Muscle layer of duodenum (tissue), 2 donors: ENCODE measurements around the gene PRPF18.

Source experiments
- H3K27ac ChIP-seq: one replicate; pipeline ENCODE4 v1.7.0; 2013; ENCODE audit warnings: mild to moderate bottlenecking, low read length
- H3K27me3 ChIP-seq: one replicate; pipeline ENCODE4 v1.7.0; 2013; ENCODE audit warnings: low read depth, mild to moderate bottlenecking, control low read depth, low read length
- H3K36me3 ChIP-seq, 2 donors: one replicate each; pipeline ENCODE4 v1.7.0; 2013; ENCODE audit warnings: low read length in 2 of 2, control low read depth in 1 of 2, mild to moderate bottlenecking in 1 of 2; ENCODE audit not compliant: insufficient read depth in 2 of 2, control insufficient read depth in 1 of 2
- H3K4me1 ChIP-seq, 2 donors: one replicate each; pipeline ENCODE4 v1.7.0; 2013; ENCODE audit warnings: low read length in 2 of 2, mild to moderate bottlenecking in 2 of 2, control low read depth in 1 of 2, moderate library complexity in 1 of 2; ENCODE audit not compliant: insufficient read depth in 2 of 2, control insufficient read depth in 1 of 2
- H3K4me3 ChIP-seq, 2 donors: one replicate each; pipeline ENCODE4 v1.7.0; 2013; ENCODE audit warnings: low read length in 2 of 2, low read depth in 1 of 2, mild to moderate bottlenecking in 1 of 2
- H3K9me3 ChIP-seq, 2 donors: one replicate each; pipeline ENCODE4 v1.7.0; 2013; ENCODE audit warnings: low read length in 2 of 2, control low read depth in 1 of 2, mild to moderate bottlenecking in 1 of 2; ENCODE audit not compliant: control insufficient read depth in 1 of 2
- donor health status: healthy.

The PRPF18 gene

DNA sequence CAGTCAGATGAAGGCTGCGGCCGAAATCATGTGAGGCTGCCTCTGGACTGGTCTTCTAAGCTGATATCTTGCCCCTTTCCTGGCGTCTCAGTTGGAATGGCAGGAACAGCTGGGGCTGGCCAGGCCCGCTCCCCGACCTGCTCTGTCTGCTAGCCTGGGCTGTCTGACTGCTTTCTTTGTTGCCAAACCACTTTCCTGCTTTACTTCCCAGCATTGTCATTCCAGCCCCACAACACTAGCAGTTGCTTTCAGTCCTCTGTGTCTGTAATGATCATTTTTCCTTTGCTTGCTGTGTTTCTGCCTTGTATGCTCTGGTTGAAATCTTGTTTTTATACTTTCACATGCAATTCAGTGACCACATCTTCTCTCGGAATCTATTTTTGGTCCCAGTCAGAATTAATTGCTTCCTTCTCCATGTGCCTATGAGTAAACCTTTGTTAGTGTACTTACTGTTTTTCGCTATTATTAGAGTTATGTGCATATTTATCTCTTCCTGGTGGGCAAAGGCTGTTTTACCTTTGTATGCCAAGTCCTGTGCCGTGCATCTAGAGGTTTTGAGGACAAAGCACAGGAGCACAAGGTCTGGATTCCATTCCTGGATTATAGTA, 21.6 kb downstream of the PRPF18 start:
- Histone ChIP-seq H3K4me3 (no peak overlapping the region), H3K27me3 (no peaks in the 10 kb centered on the region), H3K27ac (no peak overlapping the region), H3K36me3 (peaks cover 33 to 34% of the 10 kb centered on the region in 2 donors), H3K4me1 (no peaks in the 10 kb centered on the region), H3K9me3 (no peaks in the 10 kb centered on the region)

DNA sequence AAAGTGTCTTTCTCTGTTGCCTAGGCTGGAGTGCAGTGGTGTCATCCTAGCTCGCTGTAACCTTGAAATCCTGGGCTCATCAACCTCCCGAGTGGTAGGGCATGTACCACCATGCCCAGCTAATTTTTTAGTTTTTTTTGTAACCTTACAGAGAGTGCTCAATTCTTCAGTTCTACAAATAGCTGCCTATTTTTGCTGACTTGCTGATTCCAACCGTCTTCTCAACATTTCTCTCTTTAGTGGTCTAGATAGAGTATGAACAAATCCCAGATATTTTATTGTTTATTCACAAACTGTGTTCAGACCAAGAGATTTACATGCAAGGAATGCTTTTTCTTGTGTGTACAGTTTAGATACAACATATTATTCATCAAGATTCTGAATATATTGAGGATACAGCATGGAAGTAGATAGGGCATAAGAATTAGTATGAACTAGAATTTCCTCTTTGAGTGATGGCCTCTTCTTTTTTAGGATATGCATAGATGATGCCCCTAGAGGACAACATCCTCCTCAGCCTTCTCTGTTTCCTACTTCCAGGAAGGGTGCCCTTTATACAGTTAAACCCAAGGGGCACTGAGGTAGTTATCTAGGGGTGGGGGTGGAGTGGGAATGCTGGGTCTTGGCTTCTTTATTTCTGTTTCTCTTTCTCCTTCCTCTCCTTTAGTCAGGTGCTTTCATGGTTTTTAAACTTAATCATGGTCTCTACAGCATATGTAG, 26.0 kb downstream of the PRPF18 start:
- peaks cover 34 to 44% of the 10 kb centered on the region in 2 donors for H3K36me3 ChIP-seq
- H3K27ac ChIP-seq = no peak overlapping the region
- H3K9me3 ChIP-seq = no peaks in the 10 kb centered on the region
- H3K4me1 ChIP-seq = peaks cover 0 to 26% of the 10 kb centered on the region in 2 donors
- no peak overlapping the region for H3K4me3 ChIP-seq
- H3K27me3 ChIP-seq = no peaks in the 10 kb centered on the region

GRCh38 chr10:13613519-13613918, 26.8 kb downstream of the PRPF18 start:
- H3K4me1 ChIP-seq = peaks cover 0 to 26% of the 10 kb centered on the region in 2 donors
- no peak overlapping the region for H3K4me3 ChIP-seq
- no peak overlapping the region for H3K27ac ChIP-seq
- H3K9me3 ChIP-seq = no peaks in the 10 kb centered on the region
- H3K36me3 ChIP-seq = peaks cover 37 to 44% of the 10 kb centered on the region in 2 donors
- no peaks in the 10 kb centered on the region for H3K27me3 ChIP-seq

DNA sequence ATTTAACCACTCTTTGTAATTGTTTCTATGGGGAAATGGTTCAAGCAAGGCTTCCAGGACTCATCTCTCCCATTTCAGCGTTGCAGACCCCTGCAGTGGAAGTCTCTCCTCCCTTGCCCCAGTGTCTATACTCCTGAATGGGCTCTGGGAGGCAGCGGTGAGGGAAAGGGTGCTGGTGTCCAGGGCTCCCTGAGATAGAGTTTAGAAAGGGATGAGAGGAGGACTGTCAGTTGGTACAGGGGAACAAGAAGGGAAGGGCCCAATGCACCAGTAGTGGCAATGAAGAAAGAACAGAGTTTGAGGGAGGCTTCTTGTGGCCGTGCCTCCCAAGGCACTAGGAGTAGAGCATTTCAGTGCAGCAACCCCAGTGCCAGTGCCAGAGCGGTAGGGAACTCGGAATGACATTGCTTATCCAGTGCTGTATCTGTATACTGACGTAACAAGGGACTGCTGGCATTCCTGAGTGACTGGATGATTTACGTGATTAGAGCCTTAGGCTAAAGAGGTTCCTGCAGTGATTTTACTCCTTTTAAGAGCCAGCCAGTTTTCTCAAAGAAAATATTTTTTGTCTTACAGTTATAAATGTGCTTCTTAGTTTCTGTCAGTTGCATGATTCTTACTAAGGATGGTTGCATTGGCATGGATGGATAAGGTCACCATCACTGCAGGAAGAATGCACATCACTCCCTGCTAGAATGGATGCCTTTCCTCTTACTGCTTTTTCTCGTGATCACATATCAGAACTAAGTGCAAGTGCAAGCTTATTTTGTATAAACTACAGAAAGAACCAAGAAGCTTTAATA, 28.0 kb downstream of the PRPF18 start:
- Histone ChIP-seq H3K4me3 (no peak overlapping the region), H3K9me3 (no peaks in the 10 kb centered on the region), H3K36me3 (peaks cover 38 to 42% of the 10 kb centered on the region in 2 donors), H3K27ac (peak overlapping the region; percentile 4), H3K4me1 (peaks cover 0 to 26% of the 10 kb centered on the region in 2 donors), H3K27me3 (no peaks in the 10 kb centered on the region)

DNA sequence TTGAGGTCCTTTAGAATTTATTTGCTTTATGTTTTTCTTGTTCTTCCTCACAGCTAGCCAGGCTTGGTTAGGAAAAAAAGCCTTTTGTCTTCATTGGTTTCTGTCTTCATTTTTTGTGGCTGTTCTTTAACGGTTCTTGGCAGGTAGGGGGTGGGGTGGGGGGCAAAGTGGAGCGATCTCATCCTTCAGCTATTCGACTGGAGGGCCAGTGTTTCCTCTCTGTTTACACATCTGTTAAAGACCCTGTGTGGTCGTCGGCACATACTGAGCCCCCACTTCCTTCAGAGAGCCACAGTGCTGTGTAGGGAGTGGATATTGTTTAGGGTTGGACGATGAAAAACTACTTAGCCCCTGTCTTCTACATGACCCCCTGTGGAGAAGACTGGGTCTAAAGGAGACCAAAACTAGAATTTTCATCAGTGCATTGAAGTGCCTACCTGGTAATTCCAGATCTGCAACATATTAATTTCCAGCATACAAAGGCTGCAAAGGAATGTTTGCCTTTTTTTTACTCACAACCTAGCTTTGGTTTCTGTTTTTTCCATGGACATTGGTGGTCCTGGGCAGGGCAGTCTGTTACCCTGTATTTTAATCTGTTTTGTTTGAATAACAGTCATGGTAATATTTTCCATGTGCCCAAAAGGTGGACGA, 29.0 kb downstream of the PRPF18 start:
- Histone ChIP-seq H3K27ac (no peak overlapping the region), H3K27me3 (no peaks in the 10 kb centered on the region), H3K36me3 (peaks cover 28 to 32% of the 10 kb centered on the region in 2 donors), H3K9me3 (no peaks in the 10 kb centered on the region), H3K4me1 (peaks cover 0 to 26% of the 10 kb centered on the region in 2 donors), H3K4me3 (no peak overlapping the region)

DNA sequence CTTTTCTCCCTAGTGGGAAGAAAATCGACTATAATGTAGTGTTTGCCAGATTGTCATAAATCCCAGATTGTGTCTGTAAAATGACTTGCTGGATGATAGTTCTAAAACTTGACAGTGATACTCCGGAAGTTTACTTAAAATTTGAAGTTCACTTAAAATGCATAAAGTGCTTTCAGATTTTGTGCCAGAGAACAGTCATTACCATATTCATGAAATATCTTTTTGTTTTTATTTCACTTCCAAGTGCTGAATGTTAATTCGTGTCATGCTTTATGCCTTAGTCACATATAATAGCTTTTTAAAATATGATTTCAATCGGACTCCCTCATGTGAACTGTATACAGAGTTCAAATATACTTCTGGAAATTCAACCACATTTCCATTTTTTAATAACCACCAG, 30.4 kb downstream of the PRPF18 start:
- H3K36me3 ChIP-seq = peaks cover 28 to 29% of the 10 kb centered on the region in 2 donors
- no peak overlapping the region for H3K4me3 ChIP-seq
- no peak overlapping the region for H3K27ac ChIP-seq
- H3K9me3 ChIP-seq = no peaks in the 10 kb centered on the region
- H3K27me3 ChIP-seq = no peaks in the 10 kb centered on the region
- peaks cover 0 to 26% of the 10 kb centered on the region in 2 donors for H3K4me1 ChIP-seq

DNA sequence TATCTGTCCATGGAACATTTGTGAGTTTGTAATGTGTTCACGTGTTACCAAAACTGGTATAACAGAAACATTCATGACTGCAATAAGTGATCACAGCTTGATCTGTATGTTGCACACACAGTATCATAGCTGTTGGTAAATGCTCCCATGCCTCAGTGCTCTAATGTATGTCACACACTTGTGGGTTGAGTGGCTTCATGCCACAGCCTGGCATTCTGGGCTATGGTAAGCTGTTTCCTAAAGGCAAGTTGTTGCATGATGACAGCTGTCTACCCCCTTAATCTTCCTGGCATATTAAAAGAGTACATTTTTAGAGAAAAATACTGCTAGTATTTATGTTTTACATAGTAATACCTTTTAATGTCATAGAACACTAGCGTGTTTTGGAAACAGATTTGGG, 35.2 kb downstream of the PRPF18 start:
- H3K9me3 ChIP-seq = no peaks in the 10 kb centered on the region
- H3K27ac ChIP-seq = no peak overlapping the region
- no peaks in the 10 kb centered on the region for H3K4me1 ChIP-seq
- H3K27me3 ChIP-seq = no peaks in the 10 kb centered on the region
- H3K4me3 ChIP-seq = no peak overlapping the region
- peaks cover 15 to 18% of the 10 kb centered on the region in 2 donors for H3K36me3 ChIP-seq

- Histone ChIP-seq H3K4me3 (no peak overlapping the region), H3K36me3 (peaks cover 0 to 5% of the 10 kb centered on the region in 2 donors), H3K27ac (no peak overlapping the region), H3K4me1 (no peaks in the 10 kb centered on the region), H3K9me3 (no peaks in the 10 kb centered on the region), H3K27me3 (no peaks in the 10 kb centered on the region)
Measured at GRCh38 chr10:13624630-13625029, 37.9 kb downstream of the PRPF18 start.

DNA sequence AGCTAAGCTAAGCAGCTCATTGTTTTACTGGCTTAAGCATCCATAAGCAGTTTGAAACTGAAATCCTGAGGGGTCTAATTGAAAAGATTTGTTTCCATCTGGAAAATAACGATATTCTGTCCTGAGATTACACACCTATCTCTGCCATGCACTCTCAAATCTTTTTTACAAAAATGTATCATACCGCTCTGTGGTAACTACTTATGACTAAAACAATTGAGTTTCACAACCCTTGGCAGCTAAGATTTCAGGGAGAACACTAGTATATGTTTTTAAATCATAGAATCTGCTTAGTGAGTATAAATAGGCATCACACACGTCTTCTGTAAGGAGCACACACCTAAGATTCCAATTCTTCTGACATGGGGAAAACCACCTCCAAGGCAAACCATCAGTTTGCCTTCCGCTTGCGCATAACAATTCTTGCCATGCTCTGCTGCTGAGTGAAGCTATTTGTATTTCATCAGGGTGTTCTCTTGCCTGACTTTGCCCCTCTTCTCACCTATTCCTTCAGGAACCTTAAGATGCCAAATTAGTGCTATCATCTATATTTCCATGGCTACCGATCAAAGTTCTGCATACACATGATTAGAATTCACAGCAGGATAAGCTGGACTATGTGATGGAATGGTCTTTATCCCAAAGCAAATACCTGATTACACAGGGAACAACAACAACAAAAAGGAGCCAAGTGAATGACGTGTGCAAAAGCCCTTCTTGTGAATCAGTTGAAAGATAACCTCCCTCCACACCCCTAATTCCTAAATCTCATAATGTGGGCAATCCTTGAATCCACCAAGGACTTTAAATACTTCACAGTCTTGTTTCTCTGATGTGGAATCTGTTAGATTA, 40.9 kb downstream of the PRPF18 start:
- Histone ChIP-seq H3K4me1 (peaks cover 0 to 10% of the 10 kb centered on the region in 2 donors), H3K9me3 (no peaks in the 10 kb centered on the region), H3K27me3 (no peaks in the 10 kb centered on the region), H3K36me3 (peaks cover 4 to 5% of the 10 kb centered on the region in 2 donors), H3K27ac (no peak overlapping the region), H3K4me3 (no peak overlapping the region)

GRCh38 chr10:13628661-13629060, 41.9 kb downstream of the PRPF18 start:
- Histone ChIP-seq H3K9me3 (no peaks in the 10 kb centered on the region), H3K27me3 (no peaks in the 10 kb centered on the region), H3K4me3 (no peak overlapping the region), H3K4me1 (peaks cover 0 to 19% of the 10 kb centered on the region in 2 donors), H3K36me3 (peaks cover 5 to 8% of the 10 kb centered on the region in 2 donors), H3K27ac (no peak overlapping the region)
